Activated T-helper 1 cell treated with anti-CD3 and anti-CD28 coated beads, Interleukin-12 subunit alpha, Interleukin-12 subunit beta, Interleukin-2, Interleukin-4 antibody, amounts not matched to agents 30 ng/mL and 10 ng/mL and 1 ng/mL, durations not matched to agents 14 hours and 24 hours and 36 hours (primary cell): ENCODE data around the gene KLHL41. TPM values are rescaled to one million over a fixed set of nuclear protein-coding genes. Genes with fewer than 3 reads are reported as not detected.

Experiments
- total RNA-seq: library from RNA; stranded (reverse); gene quantifications from 2 replicates; pipeline ENCODE4 v1.2.3, GENCODE V29; 2022

The KLHL41 gene
- total RNA-seq, 1 donor from 2014 or later: not detected

Other genes starting within 250 kb of the KLHL41 start
- 0.05 and 0.17 TPM in 2 replicates for gene LRP2, start 147.2 kb upstream of the KLHL41 start, total RNA-seq
- 3.3 and 3.6 TPM in 2 replicates for gene BBS5, start 30.2 kb upstream of the KLHL41 start, total RNA-seq
- 50.3 and 50.4 TPM in 2 replicates for gene FASTKD1, start 64.2 kb downstream of the KLHL41 start, total RNA-seq
- 54.2 and 56.3 TPM in 2 replicates for gene PPIG, start 74.6 kb downstream of the KLHL41 start, total RNA-seq
- not detected in 2 replicates for gene CFAP210, start 184.7 kb downstream of the KLHL41 start, total RNA-seq
- gene PHOSPHO2, start 184.8 kb downstream of the KLHL41 start, total RNA-seq: 4.5 and 4.6 TPM in 2 replicates
- gene KLHL23, start 224.1 kb downstream of the KLHL41 start, total RNA-seq: 5.2 and 11.6 TPM in 2 replicates